ENCODE data around the gene TMEM248.

DNA sequence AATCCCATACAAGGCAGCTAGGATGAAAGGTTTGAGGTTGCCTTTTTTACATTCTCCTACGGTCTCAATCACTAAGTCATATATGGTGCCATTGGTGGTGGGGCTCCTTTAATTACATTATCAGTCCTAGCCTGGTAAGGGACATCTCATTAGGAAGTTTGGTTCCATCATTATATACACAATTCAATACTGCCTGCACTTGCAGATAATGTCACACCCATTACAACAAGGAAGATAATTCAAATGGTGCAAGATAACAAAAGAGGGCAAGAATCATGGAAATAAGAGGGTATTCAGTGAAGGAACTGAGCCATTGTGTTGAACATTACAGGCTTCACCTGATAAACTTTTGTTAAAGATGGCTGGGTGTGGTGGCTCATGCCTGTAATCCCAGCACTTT is 1.7 kb upstream of the TMEM248 start:
- TF ChIP-seq CTCF (conservative IDR thresholded peaks at IDR 0.05) = no peak
- TF ChIP-seq EZH2 (IDR thresholded peaks at IDR 0.05; ENCODE audit: low read depth) = no peak
